H1 (cell line): ENCODE data around the gene ZNF423. TPM values are rescaled to one million over a fixed set of nuclear protein-coding genes. Genes with fewer than 3 reads are reported as not detected.

Experiments
- CTCF ChIA-PET: fragments of 300-600 bp; sonication (Branson Sonifier 250); formaldehyde crosslinking; loops from one replicate; lab custom pipeline; 2021; ENCODE audit not compliant: partially characterized antibody; lab: Charles Lee
- POLR2A ChIA-PET: fragments of 300-600 bp; sonication (Branson Sonifier 250); formaldehyde crosslinking; loops from one replicate; lab custom pipeline; 2021; ENCODE audit warnings: inconsistent platforms; ENCODE audit not compliant: partially characterized antibody; lab: Charles Lee
- DNase-seq, 2 experiments: peaks; one replicate each; pipeline versions ENCODE4 v3.0.0 to v3.0.0-alpha.2; 2010 to 2022; ENCODE audit warnings: low spot score in 2 of 2, low read depth in 1 of 2, mixed read lengths in 1 of 2
- FAIRE-seq: peaks from 2 replicates; lab custom pipeline; 2011; peaks lifted over from hg19 to GRCh38; lab: Jason Lieb, UNC
- H2AFZ ChIP-seq: 2 replicates; pipeline ENCODE4 v1.8.1; 2012; ENCODE audit warnings: low read length, inconsistent platforms
- H2AK5ac ChIP-seq: 2 replicates; pipeline ENCODE4 v1.6.1; 2013; ENCODE audit warnings: low read depth, low read length
- H2BK120ac ChIP-seq: replicated peaks from 2 replicates; pipeline ENCODE3; 2013; ENCODE audit warnings: low read depth, low read length, inconsistent platforms
- H2BK12ac ChIP-seq: 2 replicates; pipeline ENCODE4 v1.6.1; 2013; ENCODE audit warnings: low read depth, low read length
- H2BK15ac ChIP-seq: 2 replicates; pipeline ENCODE4 v1.6.1; 2013; ENCODE audit warnings: low read length
- H2BK20ac ChIP-seq: 2 replicates; pipeline ENCODE4 v1.6.1; 2013; ENCODE audit warnings: low read length
- H2BK5ac ChIP-seq: 2 replicates; pipeline ENCODE4 v1.6.1; 2013; ENCODE audit warnings: low read depth, low read length
- H3K14ac ChIP-seq: 2 replicates; pipeline ENCODE4 v1.6.1; 2013; ENCODE audit warnings: inconsistent platforms; ENCODE audit not compliant: insufficient read length
- H3K18ac ChIP-seq: 2 replicates; pipeline ENCODE4 v1.6.1; 2013; ENCODE audit warnings: low read length; ENCODE audit errors: extremely low read depth
- H3K23ac ChIP-seq: 2 replicates; pipeline ENCODE4 v1.6.1; 2013; ENCODE audit warnings: inconsistent platforms; ENCODE audit not compliant: insufficient read length
- H3K23me2 ChIP-seq: 2 replicates; pipeline ENCODE4 v1.6.1; 2013; ENCODE audit warnings: low read depth, low read length
- H3K27ac ChIP-seq: 2 replicates; pipeline ENCODE4 v1.6.1; 2011; ENCODE audit warnings: low read depth, low read length, inconsistent platforms
- H3K27me3 ChIP-seq, 4 experiments: replicated peaks in 1 of 4; 1 replicate in 1 of 4; 2 replicates in 3 of 4; pipeline versions ENCODE4 v1.6.1 to v1.8.1; 2011 to 2013; ENCODE audit warnings: low read length in 3 of 4, mild to moderate bottlenecking in 3 of 4, inconsistent platforms in 2 of 4, mixed read lengths in 2 of 4, moderate library complexity in 1 of 4; ENCODE audit not compliant: control insufficient read depth in 3 of 4, insufficient read depth in 3 of 4; ENCODE audit errors: extremely low read depth in 1 of 4
- H3K36me3 ChIP-seq, 4 experiments: 2 replicates each; pipeline versions ENCODE4 v1.6.1 to v1.8.1; 2011 to 2013; ENCODE audit warnings: mild to moderate bottlenecking in 4 of 4, low read length in 3 of 4, moderate library complexity in 2 of 4, control low read depth in 1 of 4, inconsistent platforms in 1 of 4; ENCODE audit not compliant: insufficient read depth in 4 of 4, control insufficient read depth in 2 of 4
- H3K4ac ChIP-seq: replicated peaks from 2 replicates; pipeline ENCODE3; 2013; ENCODE audit warnings: low read length, low read depth, mixed read lengths, inconsistent platforms; ENCODE audit not compliant: insufficient read length
- H3K4me1 ChIP-seq, 4 experiments: replicated peaks in 1 of 4; 1 replicate in 1 of 4; 2 replicates in 3 of 4; pipeline versions ENCODE4 v1.6.1 to v1.8.1; 2011 to 2013; ENCODE audit warnings: low read length in 3 of 4, inconsistent platforms in 2 of 4, mixed read lengths in 1 of 4; ENCODE audit not compliant: insufficient read depth in 4 of 4, control insufficient read depth in 3 of 4
- H3K4me2 ChIP-seq, 2 experiments: 2 replicates each; pipeline versions ENCODE4 v1.6.1 to v1.8.1; 2011 to 2013; ENCODE audit warnings: low read depth in 2 of 2, low read length in 2 of 2, control low read depth in 1 of 2, inconsistent platforms in 1 of 2, mild to moderate bottlenecking in 1 of 2; ENCODE audit not compliant: insufficient read depth in 1 of 2
- H3K4me3 ChIP-seq, 4 experiments: fragments of 200-600, 300-600 bp in 1 of 4; sonication (generic), shearing (Covaris generic), sonication (Bioruptor Twin) in 1 of 4; 2 replicates each; pipeline versions ENCODE4 v1.5.1 to v1.8.1; 2011 to 2016; ENCODE audit warnings: low read length in 4 of 4, low read depth in 3 of 4, control low read depth in 2 of 4, inconsistent platforms in 2 of 4, mild to moderate bottlenecking in 2 of 4, mixed read lengths in 1 of 4, moderate library complexity in 1 of 4; ENCODE audit not compliant: insufficient read depth in 2 of 4; ENCODE audit errors: extremely low read depth in 1 of 4
- H3K56ac ChIP-seq: replicated peaks from 2 replicates; pipeline ENCODE3; 2013; ENCODE audit warnings: low read depth, mild to moderate bottlenecking, mixed read lengths, low read length, inconsistent platforms; ENCODE audit not compliant: insufficient read length
- H3K79me1 ChIP-seq: 2 replicates; pipeline ENCODE4 v1.6.1; 2013; ENCODE audit warnings: low read depth, low read length, control low read depth
- H3K79me2 ChIP-seq, 2 experiments: 2 replicates each; pipeline versions ENCODE4 v1.6.1 to v1.8.1; 2012 to 2013; ENCODE audit warnings: low read length in 2 of 2, mild to moderate bottlenecking in 2 of 2, inconsistent platforms in 1 of 2; ENCODE audit not compliant: insufficient read depth in 2 of 2, control insufficient read depth in 1 of 2
- H3K9ac ChIP-seq, 4 experiments: replicated peaks in 1 of 4; 1 replicate in 1 of 4; 2 replicates in 3 of 4; pipeline versions ENCODE4 v1.6.1 to v1.8.1; 2011 to 2013; ENCODE audit warnings: low read depth in 3 of 4, low read length in 3 of 4, control low read depth in 2 of 4, mild to moderate bottlenecking in 2 of 4, moderate library complexity in 2 of 4, inconsistent platforms in 1 of 4; ENCODE audit errors: extremely low read depth in 1 of 4
- H3K9me3 ChIP-seq, 2 experiments: 2 replicates each; pipeline versions ENCODE4 v1.6.1 to v1.8.1; 2012 to 2013; ENCODE audit warnings: mild to moderate bottlenecking in 2 of 2, moderate library complexity in 2 of 2, control low read depth in 1 of 2, inconsistent platforms in 1 of 2, low read depth in 1 of 2, low read length in 1 of 2, mixed read lengths in 1 of 2; ENCODE audit not compliant: insufficient read depth in 2 of 2
- H4K20me1 ChIP-seq, 2 experiments: replicated peaks in 1 of 2; 2 replicates each; pipeline versions ENCODE3 to v1.8.1; 2011 to 2013; ENCODE audit warnings: inconsistent platforms in 2 of 2, low read length in 2 of 2, mild to moderate bottlenecking in 1 of 2; ENCODE audit not compliant: insufficient read depth in 2 of 2, control insufficient read depth in 1 of 2
- H4K5ac ChIP-seq: 2 replicates; pipeline ENCODE4 v1.6.1; 2013; ENCODE audit warnings: low read length, low read depth, mixed read lengths, inconsistent platforms; ENCODE audit not compliant: insufficient read length
- H4K8ac ChIP-seq: 2 replicates; pipeline ENCODE4 v1.8.0; 2013; ENCODE audit warnings: mild to moderate bottlenecking, moderate library complexity, low read length, inconsistent platforms; ENCODE audit not compliant: insufficient read depth; ENCODE audit errors: extremely low read depth
- H4K91ac ChIP-seq: replicated peaks from 2 replicates; pipeline ENCODE3; 2013; ENCODE audit warnings: low read length, mixed read lengths, inconsistent platforms; ENCODE audit not compliant: insufficient read length
- FOSL1 ChIP-seq: IDR thresholded peaks from 2 replicates; pipeline ENCODE4 v1.6.1; 2011; ENCODE audit warnings: mild to moderate bottlenecking, low read depth, low read length, moderate library complexity; ENCODE audit not compliant: insufficient read depth
- KDM1A ChIP-seq: fragments of 200-600, 300-600 bp; sonication (generic); IDR thresholded peaks from 2 replicates; pipeline ENCODE4 v1.7.1; 2016; ENCODE audit warnings: mild to moderate bottlenecking, low read length, borderline replicate concordance
- TAF1 ChIP-seq: IDR thresholded peaks from 2 replicates; pipeline ENCODE4 v1.6.1; 2011; ENCODE audit warnings: mild to moderate bottlenecking, low read depth, low read length
- WGBS, 2 experiments: shearing (Covaris generic) in 1 of 2; methylation state at CpG; one replicate each; pipeline versions ENCODE4 v1.1.6 to v1.1.7; 2013 to 2015; ENCODE audit warnings: low lambda C conversion rate in 2 of 2, mixed read lengths in 2 of 2, inconsistent platforms in 1 of 2, low coverage in 1 of 2, missing lambda C conversion rate in 1 of 2; ENCODE audit not compliant: insufficient replicate concordance in 2 of 2, insufficient coverage in 1 of 2, insufficient read length in 1 of 2; ENCODE audit errors: extremely low coverage in 1 of 2, missing lambda C conversion rate in 1 of 2; 5-methylcytosine and 5-hydroxymethylcytosine counted together
- polyA plus RNA-seq, 7 experiments: library from polyadenylated mRNA; depleted of rRNA in 3 of 7; stranded (reverse) in 5 of 7; unstranded in 2 of 7; fragments of >200 nt in 5 of 7; fragments of 200-250 nt in 2 of 7; gene quantifications; 1 replicate in 5 of 7; 2 replicates in 1 of 7; 4 replicates in 1 of 7; pipeline versions ENCODE4 v1.2.1 to v1.2.3, GENCODE V29; 2011 to 2013; ENCODE audit warnings: missing spikeins in 2 of 7, mixed read lengths in 2 of 7
- total RNA-seq: library from RNA; stranded (reverse); fragmentation: NEBNext Ultra II Directional; extraction: Animal tissue kit (Norgen Biotek cat#: 25700); gene quantifications from 2 replicates; pipeline ENCODE4 v1.2.1, GENCODE V29; 2021

The ZNF423 gene
- total and polyA plus RNA-seq, 2 of the 8 experiments (the other 6 are each of a cell fraction or from before 2014, with no cell fraction given) = 38.2 to 52.3 TPM

- 71% methylated on average over 4 of the region's 4 CpGs; no CpG with 5 or more reads in 1 of the 2 experiments for WGBS, 2 experiments
- Histone ChIP-seq H3K79me1 (peaks cover 2% of the 10 kb centered on the region; the same call in 1 of the 2 replicates), H3K14ac (no peak overlapping the region), H3K9ac (no peak overlapping the region), H3K9me3 (no peaks in the 10 kb centered on the region), H2BK20ac (no peak overlapping the region), H4K20me1 (no peaks in the 10 kb centered on the region), H2BK12ac (no peak overlapping the region), H3K4ac (no peak overlapping the region), H2AFZ (no peak overlapping the region), H3K23ac (no peak overlapping the region), H3K27ac (no peak overlapping the region), H3K4me1 (peaks cover 9 to 25% (median 19%) of the 10 kb centered on the region in 4 experiments), H3K27me3 (no peaks in the 10 kb centered on the region; a peak in 2 of 7 replicates), H4K5ac (no peak overlapping the region), H3K4me2 (no peak overlapping the region), H3K18ac (no peak overlapping the region), H2BK15ac (no peak overlapping the region), H2AK5ac (no peak overlapping the region), H4K8ac (no peak overlapping the region), H3K4me3 (no peak overlapping the region), H3K79me2 (no peaks in the 10 kb centered on the region), H3K36me3 (no peaks in the 10 kb centered on the region), H2BK120ac (no peak overlapping the region), H3K56ac (no peak overlapping the region), H4K91ac (no peak overlapping the region), H3K23me2 (peaks cover 8% of the 10 kb centered on the region; the same call in 1 of the 2 replicates), H2BK5ac (no peak overlapping the region)
- FAIRE-seq = no peak
- ChIA-PET POLR2A (no interaction called here), CTCF (interaction anchor here (0.6 to 13.1 kb wide), 7 partner anchors 10 to 152 kb away, joined by 3 to 165 read pairs (median 46); no protein-coding TSS in a partner anchor)
- TF ChIP-seq TAF1 (no peak), FOSL1 (no peak), KDM1A (no peak)
- no peak for DNase-seq
These were observed 296.7 kb downstream of the ZNF423 start for GRCh38 chr16:49559242-49559641.
